T1000 (cell line): ENCODE measurements around the gene CENPU.
"Not testable (repeated sequence)": the region's sequence is repeated elsewhere in the genome, so short reads cannot be mapped to it uniquely, and the experiment has no call there.

Source experiments
- DNase-seq: peaks from one replicate; lab custom pipeline; 2025; ENCODE audit warnings: mixed read lengths; lab: John Stamatoyannopoulos, UW

Gene CENPU

GRCh38 chr4:184664445-184665210 lies 69.3 kb downstream of the CENPU start:
- no peak for DNase-seq

GRCh38 chr4:184662236-184662635 lies 71.7 kb downstream of the CENPU start:
- no peak for DNase-seq

- no peak for DNase-seq
Measured at GRCh38 chr4:184660978-184661377, 72.9 kb downstream of the CENPU start.

GRCh38 chr4:184657820-184658219 lies 76.1 kb downstream of the CENPU start:
- not testable (repeated sequence) for DNase-seq

- DNase-seq: no peak
Measured at GRCh38 chr4:184657144-184657543, 76.8 kb downstream of the CENPU start.

- no peak for DNase-seq
Measured at GRCh38 chr4:184655889-184656869, 77.7 kb downstream of the CENPU start.

GRCh38 chr4:184653650-184654049 lies 80.2 kb downstream of the CENPU start:
- DNase-seq: no peak

GRCh38 chr4:184652681-184653080 lies 81.2 kb downstream of the CENPU start:
- DNase-seq: not testable (repeated sequence)

GRCh38 chr4:184651899-184652298 lies 82.0 kb downstream of the CENPU start:
- DNase-seq: no peak

GRCh38 chr4:184649971-184650855 lies 83.7 kb downstream of the CENPU start:
- DNase-seq: no peak

- peak; percentile 70 for DNase-seq
Measured at GRCh38 chr4:184649026-184649970, 84.6 kb downstream of the CENPU start, which contains the start of the genes CASP3 and PRIMPOL. Gene CASP3, minus strand, starts transcription at chr4:184649447. Its CDS starts 10,994 bp downstream, at chr4:184638453. Gene PRIMPOL, plus strand, starts transcription at chr4:184649738. Its CDS starts 7,403 bp downstream, at chr4:184657141.

GRCh38 chr4:184648313-184649025 lies 85.4 kb downstream of the CENPU start:
- DNase-seq: no peak

- no peak for DNase-seq
Measured at GRCh38 chr4:184648054-184648312, 85.9 kb downstream of the CENPU start.

GRCh38 chr4:184647266-184648053 lies 86.4 kb downstream of the CENPU start:
- no peak for DNase-seq

- DNase-seq: no peak
Measured at GRCh38 chr4:184645904-184646610, 87.8 kb downstream of the CENPU start.

GRCh38 chr4:184644553-184645307 lies 89.2 kb downstream of the CENPU start:
- DNase-seq: no peak
